Loucy (cell line): Measurements from ENCODE around the gene FXYD7.

Experiments used
- H2AFZ ChIP-seq: fragments of 200-600 bp; sonication (generic); 2 replicates; pipeline ENCODE4 v1.6.0; 2016; ENCODE audit warnings: antibody characterized with exemption, mild to moderate bottlenecking, low read length, moderate library complexity
- H3F3A ChIP-seq: fragments of 200-600 bp; 2 replicates; pipeline ENCODE4 v1.6.0; 2016; ENCODE audit warnings: antibody characterized with exemption, low read depth, mild to moderate bottlenecking
- H3K27me3 ChIP-seq: fragments of 200-600 bp; sonication (generic); 2 replicates; pipeline ENCODE4 v1.6.1; 2014; ENCODE audit warnings: low read length, mild to moderate bottlenecking; ENCODE audit not compliant: insufficient read depth, poor library complexity, severe bottlenecking
- H3K36me3 ChIP-seq: fragments of 200-600 bp; sonication (generic); 2 replicates; pipeline ENCODE4 v1.6.1; 2016; ENCODE audit warnings: low read length; ENCODE audit not compliant: insufficient read depth
- H3K4me1 ChIP-seq: fragments of 200-600 bp; sonication (generic); 2 replicates; pipeline ENCODE4 v1.5.1; 2014; ENCODE audit warnings: low read length, mild to moderate bottlenecking; ENCODE audit not compliant: insufficient read depth, poor library complexity, severe bottlenecking
- H3K4me2 ChIP-seq: fragments of 200-600 bp; sonication (generic); 2 replicates; pipeline ENCODE4 v1.6.0; 2014; ENCODE audit warnings: antibody characterized with exemption, low read length, low read depth, mild to moderate bottlenecking; ENCODE audit not compliant: poor library complexity, severe bottlenecking
- H3K4me3 ChIP-seq: fragments of 200-600 bp; sonication (generic); 2 replicates; pipeline ENCODE4 v1.5.1; 2014; ENCODE audit warnings: low read length, mild to moderate bottlenecking, mixed read lengths; ENCODE audit not compliant: poor library complexity, severe bottlenecking
- H3K79me2 ChIP-seq: fragments of 200-600 bp; sonication (generic); 2 replicates; pipeline ENCODE4 v1.6.1; 2014; ENCODE audit warnings: low read length; ENCODE audit not compliant: insufficient read depth
- H3K9ac ChIP-seq: fragments of 200-600 bp; sonication (generic); 2 replicates; pipeline ENCODE4 v1.6.0; 2014; ENCODE audit warnings: mild to moderate bottlenecking, low read depth, low read length, moderate library complexity; ENCODE audit not compliant: poor library complexity, severe bottlenecking
- H3K9me2 ChIP-seq: fragments of 200-600 bp; sonication (generic); replicated peaks from 2 replicates; pipeline ENCODE4 v1.6.1; 2016; ENCODE audit warnings: low read depth, low read length, mixed read lengths
- H3K9me3 ChIP-seq: fragments of 200-600 bp; sonication (generic); 2 replicates; pipeline ENCODE4 v1.6.1; 2014; ENCODE audit warnings: mild to moderate bottlenecking, antibody characterized with exemption, low read length, low read depth; ENCODE audit not compliant: insufficient read depth
- H4K20me1 ChIP-seq: fragments of 200-600 bp; sonication (generic); 2 replicates; pipeline ENCODE4 v1.6.0; 2014; ENCODE audit warnings: antibody characterized with exemption, low read length, mild to moderate bottlenecking; ENCODE audit not compliant: insufficient read depth, poor library complexity, severe bottlenecking
- CTCF ChIP-seq: fragments of 200-600 bp; sonication (generic); conservative IDR thresholded peaks from 2 replicates; pipeline ENCODE4 v1.5.1; 2014; ENCODE audit warnings: mild to moderate bottlenecking, antibody characterized with exemption, low read length
- EZH2phosphoT487 ChIP-seq: fragments of 200-600 bp; IDR thresholded peaks from 2 replicates; pipeline ENCODE4 v1.6.1; 2018; ENCODE audit warnings: antibody characterized with exemption, mild to moderate bottlenecking, moderate library complexity, borderline replicate concordance

FXYD7 gene

GRCh38 chr19:35155981-35156672, 13.1 kb downstream of the FXYD7 start:
- H2AFZ ChIP-seq = no peak overlapping the region
- peaks cover 31% of the 10 kb centered on the region for H3K4me1 ChIP-seq
- no peaks in the 10 kb centered on the region for H3F3A ChIP-seq
- H3K27me3 ChIP-seq = no peaks in the 10 kb centered on the region
- H4K20me1 ChIP-seq = peaks cover 34% of the 10 kb centered on the region
- H3K4me3 ChIP-seq = peak overlapping the region; percentile 87
- no peaks in the 10 kb centered on the region for H3K9me3 ChIP-seq
- H3K4me2 ChIP-seq = peak overlapping the region; percentile 100
- peaks cover 38% of the 10 kb centered on the region; the same call in 1 of the 2 replicates for H3K36me3 ChIP-seq
- peaks cover 40% of the 10 kb centered on the region for H3K79me2 ChIP-seq
- no peaks in the 10 kb centered on the region for H3K9me2 ChIP-seq
- peak overlapping the region; percentile 91 for H3K9ac ChIP-seq
- TF ChIP-seq CTCF (no peak), EZH2phosphoT487 (no peak)

- peaks cover 31% of the 10 kb centered on the region for H3K4me1 ChIP-seq
- no peak overlapping the region for H2AFZ ChIP-seq
- TF ChIP-seq CTCF = no peak
- no peak for TF ChIP-seq EZH2phosphoT487
- H3K9me3 ChIP-seq = no peaks in the 10 kb centered on the region
- H3K9ac ChIP-seq = peak overlapping the region; percentile 91
- H3K79me2 ChIP-seq = peaks cover 40% of the 10 kb centered on the region
- H4K20me1 ChIP-seq = peaks cover 34% of the 10 kb centered on the region
- H3K9me2 ChIP-seq = no peaks in the 10 kb centered on the region
- peak overlapping the region; percentile 87 for H3K4me3 ChIP-seq
- peak overlapping the region; percentile 100 for H3K4me2 ChIP-seq
- H3K27me3 ChIP-seq = no peaks in the 10 kb centered on the region
- peaks cover 41% of the 10 kb centered on the region; the same call in 1 of the 2 replicates for H3K36me3 ChIP-seq
- no peaks in the 10 kb centered on the region for H3F3A ChIP-seq
These were observed 13.6 kb downstream of the FXYD7 start for GRCh38 chr19:35156673-35157014.

GRCh38 chr19:35157431-35157830, 14.4 kb downstream of the FXYD7 start:
- Histone ChIP-seq H3K9me2 (no peaks in the 10 kb centered on the region), H3K9ac (no peak overlapping the region), H3F3A (no peaks in the 10 kb centered on the region), H3K36me3 (peaks cover 48% of the 10 kb centered on the region; the same call in 1 of the 2 replicates), H3K9me3 (no peaks in the 10 kb centered on the region), H4K20me1 (peaks cover 34% of the 10 kb centered on the region), H3K4me2 (peak overlapping the region; percentile 100), H3K4me3 (no peak overlapping the region), H3K27me3 (no peaks in the 10 kb centered on the region), H3K79me2 (peaks cover 41% of the 10 kb centered on the region), H2AFZ (no peak overlapping the region), H3K4me1 (peaks cover 28% of the 10 kb centered on the region)
- TF ChIP-seq EZH2phosphoT487 (no peak), CTCF (no peak)
